ACC112 (cell line): ENCODE results near the gene CES3.

Experiments
- H2AFZ ChIP-seq: fragments of 200-600 bp; sonication (generic); one replicate; pipeline ENCODE4 v1.6.0; 2017; ENCODE audit warnings: antibody characterized with exemption, low read length; ENCODE audit not compliant: unreplicated experiment
- H3K27ac ChIP-seq: fragments of 200-600 bp; sonication (generic); 2 replicates; pipeline ENCODE4 v1.5.1; 2014; ENCODE audit warnings: low read depth, mild to moderate bottlenecking, antibody characterized with exemption, low read length, moderate library complexity
- H3K27me3 ChIP-seq: fragments of 200-600 bp; sonication (generic); 2 replicates; pipeline ENCODE4 v1.6.1; 2014; ENCODE audit warnings: mild to moderate bottlenecking, antibody characterized with exemption, low read length, moderate library complexity, mixed read lengths; ENCODE audit not compliant: insufficient read depth
- H3K36me3 ChIP-seq: fragments of 200-600 bp; sonication (generic); 2 replicates; pipeline ENCODE4 v1.6.1; 2016; ENCODE audit warnings: mild to moderate bottlenecking, antibody characterized with exemption, low read length, moderate library complexity, mixed read lengths; ENCODE audit not compliant: insufficient read depth
- H3K4me1 ChIP-seq: fragments of 200-600 bp; sonication (generic); one replicate; pipeline ENCODE4 v1.6.1; 2016; ENCODE audit warnings: low read length, mixed read lengths; ENCODE audit not compliant: insufficient read depth, unreplicated experiment, control insufficient read depth
- H3K4me3 ChIP-seq: fragments of 200-600 bp; sonication (generic); 2 replicates; pipeline ENCODE4 v1.5.1; 2014; ENCODE audit warnings: mild to moderate bottlenecking, low read depth, low read length
- H3K79me2 ChIP-seq: fragments of 200-600 bp; sonication (generic); one replicate; pipeline ENCODE4 v1.6.0; 2016; ENCODE audit warnings: low read length; ENCODE audit not compliant: control insufficient read depth, unreplicated experiment, insufficient read depth

CES3 gene

GRCh38 chr16:67021321-67021720 lies 60.3 kb downstream of the CES3 start:
- Histone ChIP-seq H3K4me3 (no peak overlapping the region), H2AFZ (no peak overlapping the region), H3K4me1 (peaks cover 6% of the 10 kb centered on the region), H3K27ac (no peak overlapping the region), H3K79me2 (no peaks in the 10 kb centered on the region), H3K36me3 (no peaks in the 10 kb centered on the region), H3K27me3 (no peaks in the 10 kb centered on the region)

GRCh38 chr16:67022531-67023214 lies 61.6 kb downstream of the CES3 start:
- H3K4me3 ChIP-seq: no peak overlapping the region
- H3K79me2 ChIP-seq: no peaks in the 10 kb centered on the region
- H3K27me3 ChIP-seq: no peaks in the 10 kb centered on the region
- H3K36me3 ChIP-seq: no peaks in the 10 kb centered on the region
- no peak overlapping the region for H3K27ac ChIP-seq
- no peak overlapping the region for H2AFZ ChIP-seq
- peaks cover 6% of the 10 kb centered on the region for H3K4me1 ChIP-seq

- peaks cover 11% of the 10 kb centered on the region for H3K4me1 ChIP-seq
- H3K79me2 ChIP-seq: no peaks in the 10 kb centered on the region
- no peak overlapping the region for H2AFZ ChIP-seq
- no peak overlapping the region for H3K27ac ChIP-seq
- H3K4me3 ChIP-seq: no peak overlapping the region
- H3K27me3 ChIP-seq: no peaks in the 10 kb centered on the region
- no peaks in the 10 kb centered on the region for H3K36me3 ChIP-seq
Observed at GRCh38 chr16:67023689-67024088, 62.6 kb downstream of the CES3 start.
